ENCODE data around the gene SRSF9.

GRCh38 chr12:120498870-120499515 lies 29.4 kb upstream of the SRSF9 start:
- TF ChIP-seq, protein P1, sequence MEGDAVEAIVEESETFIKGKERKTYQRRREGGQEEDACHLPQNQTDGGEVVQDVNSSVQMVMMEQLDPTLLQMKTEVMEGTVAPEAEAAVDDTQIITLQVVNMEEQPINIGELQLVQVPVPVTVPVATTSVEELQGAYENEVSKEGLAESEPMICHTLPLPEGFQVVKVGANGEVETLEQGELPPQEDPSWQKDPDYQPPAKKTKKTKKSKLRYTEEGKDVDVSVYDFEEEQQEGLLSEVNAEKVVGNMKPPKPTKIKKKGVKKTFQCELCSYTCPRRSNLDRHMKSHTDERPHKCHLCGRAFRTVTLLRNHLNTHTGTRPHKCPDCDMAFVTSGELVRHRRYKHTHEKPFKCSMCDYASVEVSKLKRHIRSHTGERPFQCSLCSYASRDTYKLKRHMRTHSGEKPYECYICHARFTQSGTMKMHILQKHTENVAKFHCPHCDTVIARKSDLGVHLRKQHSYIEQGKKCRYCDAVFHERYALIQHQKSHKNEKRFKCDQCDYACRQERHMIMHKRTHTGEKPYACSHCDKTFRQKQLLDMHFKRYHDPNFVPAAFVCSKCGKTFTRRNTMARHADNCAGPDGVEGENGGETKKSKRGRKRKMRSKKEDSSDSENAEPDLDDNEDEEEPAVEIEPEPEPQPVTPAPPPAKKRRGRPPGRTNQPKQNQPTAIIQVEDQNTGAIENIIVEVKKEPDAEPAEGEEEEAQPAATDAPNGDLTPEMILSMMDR (conservative IDR thresholded peaks at IDR 0.05): no peak
- no peak for TF ChIP-seq ZFX (IDR thresholded peaks at IDR 0.05)

Measured in C4-2B (cell line).